Endothelial cell of hepatic sinusoid (primary cell): ENCODE data around the gene CHRDL2.
"Not testable (repeated sequence)": the region's sequence is repeated elsewhere in the genome, so short reads cannot be mapped to it uniquely, and the experiment has no call there.

Experiments
- in situ Hi-C: cut with HindIII; loops from 2 replicates; pipeline ENCODE4 v1.10.0; 2017; ENCODE audit warnings: low sequenced_read_pairs

CHRDL2 gene, protein sequence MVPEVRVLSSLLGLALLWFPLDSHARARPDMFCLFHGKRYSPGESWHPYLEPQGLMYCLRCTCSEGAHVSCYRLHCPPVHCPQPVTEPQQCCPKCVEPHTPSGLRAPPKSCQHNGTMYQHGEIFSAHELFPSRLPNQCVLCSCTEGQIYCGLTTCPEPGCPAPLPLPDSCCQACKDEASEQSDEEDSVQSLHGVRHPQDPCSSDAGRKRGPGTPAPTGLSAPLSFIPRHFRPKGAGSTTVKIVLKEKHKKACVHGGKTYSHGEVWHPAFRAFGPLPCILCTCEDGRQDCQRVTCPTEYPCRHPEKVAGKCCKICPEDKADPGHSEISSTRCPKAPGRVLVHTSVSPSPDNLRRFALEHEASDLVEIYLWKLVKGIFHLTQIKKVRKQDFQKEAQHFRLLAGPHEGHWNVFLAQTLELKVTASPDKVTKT

DNA sequence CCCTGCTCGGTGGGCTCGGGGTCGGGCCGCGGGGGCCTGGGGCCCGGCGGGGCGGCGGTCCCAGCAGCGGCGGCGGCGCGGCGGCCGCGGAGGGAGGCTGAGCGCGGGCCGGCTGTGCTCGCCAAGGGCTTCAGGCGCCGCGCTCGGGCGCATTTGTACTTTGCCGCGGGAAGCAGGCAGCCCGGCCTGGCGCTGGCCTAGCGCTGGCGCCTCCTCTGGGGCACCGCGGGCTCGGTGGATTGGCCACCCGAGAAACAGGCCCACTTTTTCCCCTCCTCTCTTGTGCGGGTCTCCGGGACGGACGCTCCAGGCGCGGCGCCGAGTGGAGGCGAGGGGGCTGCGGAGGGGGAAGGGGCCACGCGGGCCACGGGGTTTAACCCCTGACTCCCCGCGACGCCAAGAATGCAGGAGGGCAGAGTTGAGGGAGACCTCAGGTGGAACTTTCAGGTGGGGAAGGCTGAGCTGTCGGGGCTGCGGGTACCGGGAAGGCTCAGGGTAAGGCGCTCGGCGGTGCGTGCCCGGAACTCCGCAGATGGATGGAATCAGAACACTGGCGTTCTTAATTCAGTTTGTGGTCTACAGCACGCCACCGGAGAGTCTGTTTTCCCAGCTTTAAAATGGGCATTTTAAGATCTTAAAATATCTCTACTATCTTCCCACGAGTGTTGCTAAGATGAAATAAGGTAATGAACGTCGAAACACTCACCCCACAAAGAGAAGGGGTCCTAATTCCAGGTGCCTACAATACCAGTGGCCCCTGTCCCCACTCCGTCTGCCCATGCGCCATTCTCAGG is at the start of gene CHRDL2:
Gene CHRDL2 (minus strand): TSS at position 126 of the 794 bp plus-strand sequence. CDS start 538 bp downstream, outside the sequence.
- in situ Hi-C loops, result loop anchor here (10.0 kb wide), 1 partner anchor 63 kb away; no protein-coding TSS in a partner anchor

- in situ Hi-C loops, result no loop called here
Measured at GRCh38 chr11:74780248-74781005, 49.2 kb upstream of the CHRDL2 start.

GRCh38 chr11:74778581-74778980 is 47.4 kb upstream of the CHRDL2 start:
- in situ Hi-C loops, result no loop called here

DNA sequence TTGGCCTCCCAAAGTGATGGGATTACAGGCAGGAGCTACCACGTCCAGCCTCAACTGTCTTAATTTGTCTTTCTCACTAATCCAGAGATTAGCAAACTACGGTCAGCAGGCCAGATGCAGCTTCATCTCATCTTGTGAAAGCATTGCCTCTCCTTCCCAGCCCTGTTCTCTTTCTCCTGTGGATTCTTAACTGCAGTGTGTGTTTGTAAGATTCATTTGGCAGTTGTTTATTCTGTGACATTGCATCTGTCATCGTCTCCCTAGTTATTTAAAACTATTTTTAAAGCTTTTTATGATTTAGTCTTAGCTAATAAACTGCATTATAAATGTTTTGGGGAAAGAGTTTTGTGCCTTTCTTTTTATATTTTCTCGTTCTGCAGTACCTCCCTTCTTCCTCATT is 46.7 kb upstream of the CHRDL2 start:
- in situ Hi-C loops, result no loop called here

- in situ Hi-C loops, result no loop called here
Measured at GRCh38 chr11:74777038-74777437, 45.8 kb upstream of the CHRDL2 start.

GRCh38 chr11:74776546-74776945 is 45.3 kb upstream of the CHRDL2 start:
- in situ Hi-C loops, result no loop called here

DNA sequence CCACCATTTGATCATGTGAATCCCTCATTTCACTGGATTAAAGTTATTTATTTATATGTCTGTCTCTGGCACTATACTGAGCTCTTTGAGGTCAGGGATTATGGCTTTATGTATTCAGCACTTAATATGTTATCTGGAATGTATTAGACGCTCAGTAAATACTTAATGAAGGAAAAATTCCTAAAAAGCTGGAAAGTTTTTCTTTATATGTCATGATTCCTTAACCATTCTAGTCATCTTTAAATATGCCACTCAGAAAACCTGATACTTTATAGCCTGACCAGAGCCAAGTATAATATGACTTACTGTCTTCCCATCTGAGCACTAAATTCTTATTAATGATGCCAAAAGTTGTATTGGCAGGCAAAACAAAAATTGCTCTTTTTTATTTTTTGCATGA is 44.5 kb upstream of the CHRDL2 start:
- in situ Hi-C loops, result no loop called here

DNA sequence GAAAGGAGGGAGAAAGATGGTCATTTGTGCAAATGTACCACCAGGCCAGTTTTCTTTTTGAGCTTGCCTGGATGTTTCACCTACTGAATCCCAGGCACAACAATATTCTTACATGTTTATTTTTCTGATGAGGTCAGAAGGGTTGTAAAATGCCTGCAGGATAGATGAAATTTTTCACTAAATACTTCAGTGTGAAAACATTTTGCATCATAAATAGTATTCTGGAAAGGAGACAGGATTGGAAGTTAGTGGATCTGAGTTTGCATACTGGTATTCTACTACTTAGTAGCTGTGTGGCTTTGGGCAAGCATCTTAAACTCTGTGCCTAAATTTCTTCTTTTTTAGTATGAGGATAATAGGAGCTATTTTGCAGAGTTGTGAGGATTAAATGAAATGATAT is 42.2 kb upstream of the CHRDL2 start:
- in situ Hi-C loops, result no loop called here

DNA sequence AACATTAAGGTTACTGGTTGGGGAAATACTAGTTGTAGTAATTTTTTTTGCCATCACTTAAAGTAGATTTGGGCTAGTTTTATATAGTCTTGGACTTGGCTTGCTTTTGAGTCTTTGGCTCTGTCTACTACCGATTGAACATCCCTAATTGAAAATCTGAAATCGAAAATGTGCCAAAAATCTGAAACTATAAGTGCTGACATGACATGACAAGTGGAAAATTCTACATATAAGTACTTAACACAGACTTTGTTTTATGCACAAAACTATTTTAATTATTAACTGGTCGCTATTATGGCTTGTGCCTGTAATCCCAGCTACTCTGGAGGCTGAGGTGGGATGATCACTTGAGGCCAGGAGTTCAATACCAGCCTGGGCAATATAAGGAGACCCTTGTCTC is 39.9 kb upstream of the CHRDL2 start:
- in situ Hi-C loops, result no loop called here

DNA sequence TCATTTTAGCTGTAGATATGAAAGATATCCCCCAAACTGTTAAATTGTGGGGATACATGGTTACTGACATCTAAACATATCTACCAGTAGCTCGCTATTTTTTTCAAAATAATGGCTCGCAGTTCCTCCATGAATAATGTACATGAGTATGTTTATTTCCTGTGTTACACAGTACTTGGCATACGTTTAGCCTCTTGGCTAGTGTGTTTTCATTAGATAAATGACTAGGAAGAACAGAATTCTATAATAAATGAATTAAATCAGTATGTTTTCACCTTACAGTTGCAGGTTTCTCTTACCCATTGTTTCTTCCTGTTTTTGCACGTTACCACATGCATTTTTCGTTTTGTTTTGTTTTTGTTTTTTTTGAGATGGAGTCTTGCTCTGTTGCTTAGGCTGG is 39.2 kb upstream of the CHRDL2 start:
- in situ Hi-C loops, result no loop called here

GRCh38 chr11:74769055-74769707 is 38.0 kb upstream of the CHRDL2 start:
- in situ Hi-C loops, result no loop called here

DNA sequence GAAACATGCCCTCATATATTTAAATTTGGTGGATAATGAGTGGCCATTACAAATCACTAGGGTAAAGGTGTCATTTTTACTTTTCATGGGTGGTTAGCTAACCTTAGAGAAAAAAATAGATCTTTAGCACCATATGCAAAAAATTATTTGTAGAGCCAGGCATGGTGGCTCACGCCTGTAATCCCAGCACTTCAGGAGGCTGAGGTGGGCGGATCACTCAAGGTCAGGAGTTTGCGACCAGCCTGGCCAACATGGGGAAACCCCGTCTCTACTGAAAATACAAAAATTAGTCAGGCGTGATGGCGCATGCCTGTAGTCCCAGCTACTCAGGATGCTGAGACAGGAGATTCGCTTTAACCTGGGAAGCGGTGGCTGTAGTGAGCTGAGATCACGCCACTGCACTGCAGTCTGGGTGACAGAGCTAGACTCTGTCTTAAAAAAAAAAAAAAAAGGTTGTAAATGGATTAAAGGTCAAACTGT is 37.0 kb upstream of the CHRDL2 start:
- in situ Hi-C loops, result not testable (repeated sequence)

- in situ Hi-C loops, result no loop called here
Measured at GRCh38 chr11:74766905-74767304, 35.7 kb upstream of the CHRDL2 start.

DNA sequence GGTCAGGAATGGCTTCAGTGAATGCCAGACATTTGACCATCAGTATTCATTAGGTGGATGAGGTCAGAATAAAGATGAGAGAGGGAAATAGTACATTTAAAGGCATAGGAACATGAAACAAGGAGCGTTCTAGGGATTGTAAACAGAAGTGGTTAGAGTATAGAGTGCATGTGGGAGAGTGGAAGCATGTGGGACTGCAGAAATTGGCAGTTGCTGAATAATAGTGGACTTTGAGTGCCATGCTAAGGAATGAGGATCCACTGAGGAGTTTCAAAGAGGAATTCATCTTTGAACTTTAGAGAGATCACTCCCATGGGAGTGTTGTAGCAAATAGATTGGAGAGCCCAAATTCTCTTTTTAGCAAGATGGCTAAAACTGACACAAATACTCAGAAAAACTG is 25.3 kb upstream of the CHRDL2 start:
- in situ Hi-C loops, result no loop called here

DNA sequence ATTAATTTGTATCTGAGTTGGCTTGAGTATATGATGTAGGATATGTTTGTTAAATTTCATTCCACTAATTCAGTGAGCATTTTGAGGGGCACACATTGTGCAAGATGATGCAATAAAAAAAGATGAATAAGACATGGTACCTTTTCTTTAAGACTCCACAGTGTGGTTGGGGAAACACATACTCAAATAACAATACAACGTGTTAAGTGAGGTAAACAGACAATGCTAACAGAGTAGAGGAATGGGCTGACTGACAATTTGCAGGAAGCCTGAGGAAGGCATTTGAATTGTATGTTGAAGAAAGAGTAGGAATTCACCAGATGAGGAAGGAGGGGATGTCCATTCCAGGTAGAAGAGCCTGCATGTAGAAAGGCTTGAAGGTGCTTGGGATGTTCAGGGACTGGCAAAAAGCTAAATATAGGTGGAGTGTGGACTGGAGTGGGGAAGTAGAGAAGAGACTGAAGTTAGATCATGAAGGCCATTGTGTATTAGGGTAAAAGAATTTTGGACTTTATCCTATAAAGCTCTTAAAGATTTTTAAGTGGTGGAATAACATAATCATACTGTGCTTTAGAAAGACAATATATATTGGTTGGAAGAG is 24.3 kb upstream of the CHRDL2 start:
- in situ Hi-C loops, result no loop called here

DNA sequence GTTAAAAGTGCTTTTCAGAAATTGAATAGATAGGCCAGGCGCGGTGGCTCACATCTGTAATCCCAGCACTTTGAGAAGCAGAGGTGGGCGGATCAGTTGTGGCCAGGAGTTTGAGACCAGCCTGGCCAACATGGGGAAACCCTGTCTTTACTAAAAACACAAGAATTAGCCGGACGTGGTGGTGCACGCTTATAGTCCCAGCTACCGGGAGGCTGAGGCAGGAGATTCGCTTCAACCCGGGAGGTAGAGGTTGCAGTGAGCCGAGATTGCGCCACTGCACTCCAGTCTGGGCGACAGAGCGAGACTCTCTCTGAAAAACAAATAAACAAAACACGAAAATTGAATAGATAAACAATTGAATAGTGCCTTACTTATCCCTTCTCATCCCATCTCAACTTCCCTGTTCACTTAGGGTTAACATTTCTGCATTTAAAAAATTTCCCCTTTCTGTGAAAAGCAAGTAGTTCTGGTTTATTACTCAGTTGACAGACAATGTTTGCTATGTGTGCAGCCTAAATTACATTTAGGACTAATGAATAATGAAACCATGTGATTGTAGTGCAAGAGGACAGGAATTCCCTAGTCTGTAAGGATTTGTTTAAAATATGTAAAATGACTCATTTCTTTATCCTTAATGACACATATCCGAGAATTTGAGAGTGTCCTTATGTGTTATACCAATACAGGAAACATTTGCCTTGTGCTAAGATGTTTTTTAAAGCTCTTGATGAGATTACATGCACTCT is 23.5 kb upstream of the CHRDL2 start:
- in situ Hi-C loops, result loop anchor here (5.0 kb wide), 1 partner anchor 43 kb away; no protein-coding TSS in a partner anchor

GRCh38 chr11:74751303-74751702 is 20.1 kb upstream of the CHRDL2 start:
- in situ Hi-C loops, result loop anchor here (5.0 kb wide), 1 partner anchor 46 kb away; no protein-coding TSS in a partner anchor

GRCh38 chr11:74750598-74750997 is 19.4 kb upstream of the CHRDL2 start:
- in situ Hi-C loops, result loop anchor here (5.0 kb wide), 1 partner anchor 47 kb away; no protein-coding TSS in a partner anchor

GRCh38 chr11:74749965-74750296 is 18.7 kb upstream of the CHRDL2 start:
- in situ Hi-C loops, result loop anchor here (5.0 kb wide), 1 partner anchor 47 kb away; no protein-coding TSS in a partner anchor
